GM18526 (cell line): ENCODE results near the gene LILRA1.
"Not testable (repeated sequence)": the region's sequence is repeated elsewhere in the genome, so short reads cannot be mapped to it uniquely, and the experiment has no call there.

Experiments used
- POLR2A ChIP-seq: IDR thresholded peaks from 3 replicates; pipeline ENCODE4 v1.6.1; 2011; ENCODE audit not compliant: insufficient read length; ENCODE audit errors: extremely low read depth

LILRA1 gene

GRCh38 chr19:54616821-54617560 lies 23.6 kb downstream of the LILRA1 start:
- peak; percentile 34 for TF ChIP-seq POLR2A

DNA sequence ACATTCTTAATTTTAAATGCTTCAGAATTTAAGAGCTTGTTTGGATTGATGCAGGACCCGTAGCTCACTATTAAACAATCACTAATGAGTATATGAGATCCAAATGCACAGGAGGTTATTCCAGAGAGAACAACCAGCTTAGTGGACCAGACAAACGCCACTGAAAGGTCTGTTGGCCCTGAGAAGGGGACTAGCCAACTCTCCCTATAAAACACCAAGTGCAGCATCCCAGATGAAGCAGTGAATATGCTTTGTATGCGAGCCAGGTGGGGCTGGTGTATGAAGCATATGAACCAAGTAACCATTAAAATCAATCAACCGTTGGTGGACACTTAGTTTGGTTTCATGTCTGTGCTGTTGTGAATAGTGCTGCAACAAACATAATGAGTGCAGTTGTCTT lies 27.0 kb downstream of the LILRA1 start:
- TF ChIP-seq POLR2A: no peak

DNA sequence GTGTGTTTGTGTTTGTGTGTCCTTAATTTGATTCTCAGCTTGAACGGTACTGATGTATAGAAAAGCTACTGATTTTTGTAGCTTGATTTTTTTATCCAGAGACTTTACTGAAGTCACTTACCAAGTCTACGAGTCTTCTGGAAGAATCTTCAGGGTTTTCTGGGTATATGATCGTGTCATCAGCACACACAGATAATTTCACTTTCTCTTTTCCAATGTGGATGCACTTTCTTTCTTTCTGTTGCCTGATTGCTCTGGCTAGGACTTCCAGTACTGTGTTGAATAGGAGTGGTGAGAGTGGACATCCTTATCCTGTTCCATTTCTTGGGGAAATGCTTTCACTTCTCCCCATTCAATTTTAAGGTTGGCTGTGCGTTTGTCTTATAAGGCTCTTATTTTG lies 29.0 kb downstream of the LILRA1 start:
- no peak for TF ChIP-seq POLR2A

GRCh38 chr19:54626757-54627156 lies 33.3 kb downstream of the LILRA1 start:
- TF ChIP-seq POLR2A: no peak

GRCh38 chr19:54630262-54630661 lies 36.8 kb downstream of the LILRA1 start, which contains the start of gene LILRB1:
Gene LILRB1, plus strand, starts transcription at chr19:54630484. Its CDS starts 590 bp downstream, at chr19:54631074.
- not testable (repeated sequence) for TF ChIP-seq POLR2A

DNA sequence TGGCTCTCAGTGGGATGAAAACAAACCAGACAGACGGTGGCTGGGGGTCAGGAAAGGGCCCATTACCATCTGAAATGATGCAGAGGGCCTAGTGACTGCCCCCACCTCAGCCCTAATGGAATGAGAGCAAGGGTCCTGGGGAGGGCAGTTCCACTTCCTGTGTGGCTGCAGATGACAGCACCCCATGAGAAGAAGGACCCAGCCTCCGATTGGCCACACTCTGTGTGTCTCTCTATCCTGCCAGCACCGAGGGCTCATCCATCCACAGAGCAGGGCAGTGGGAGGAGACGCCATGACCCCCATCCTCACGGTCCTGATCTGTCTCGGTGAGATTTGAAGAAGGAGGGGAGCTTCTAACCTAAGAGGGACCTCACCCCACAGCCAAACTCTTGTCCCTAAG lies 37.4 kb downstream of the LILRA1 start:
- no peak for TF ChIP-seq POLR2A

GRCh38 chr19:54633401-54633800 lies 40.0 kb downstream of the LILRA1 start:
- no peak for TF ChIP-seq POLR2A

DNA sequence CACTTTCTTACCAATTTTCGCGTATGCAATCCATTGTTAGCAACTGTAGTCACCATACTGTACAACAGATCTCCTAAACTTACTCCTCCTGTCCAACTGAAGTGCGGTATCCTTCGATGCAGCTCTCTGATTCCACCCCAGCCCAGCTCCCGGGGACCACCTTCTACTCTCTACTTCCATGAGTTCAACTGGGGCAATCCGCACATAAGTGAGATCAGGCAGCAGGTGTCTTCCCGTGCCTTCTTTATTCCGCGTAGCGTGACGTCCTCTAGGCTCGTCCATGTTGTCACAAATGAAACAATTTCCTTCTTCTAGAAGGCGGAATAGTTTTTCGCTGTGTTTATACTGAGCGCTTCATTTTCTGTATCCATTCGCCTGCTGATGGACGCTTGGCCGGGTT lies 45.3 kb downstream of the LILRA1 start:
- TF ChIP-seq POLR2A: no peak

DNA sequence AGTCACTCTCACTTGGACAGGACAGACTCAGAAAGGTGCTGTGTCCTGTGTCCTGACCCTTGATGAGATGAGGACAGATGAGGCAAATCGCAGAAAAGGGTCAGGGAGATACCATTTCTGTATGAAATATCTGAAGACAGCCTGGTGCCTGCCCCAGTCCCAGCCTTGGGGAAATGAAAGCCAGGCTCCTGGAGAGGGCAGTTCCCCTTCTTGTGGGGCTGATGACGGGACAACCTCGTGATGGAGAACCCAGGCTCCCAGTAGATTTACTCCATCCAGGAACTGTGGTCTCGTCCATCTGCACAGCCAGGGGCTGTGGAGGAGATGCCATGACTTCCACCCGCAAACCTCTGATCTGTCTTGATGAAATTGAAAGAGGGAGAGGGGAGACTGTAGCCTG lies 50.6 kb downstream of the LILRA1 start:
- TF ChIP-seq POLR2A: no peak

- TF ChIP-seq POLR2A: no peak
These were observed 53.0 kb downstream of the LILRA1 start for GRCh38 chr19:54646331-54646841.

DNA sequence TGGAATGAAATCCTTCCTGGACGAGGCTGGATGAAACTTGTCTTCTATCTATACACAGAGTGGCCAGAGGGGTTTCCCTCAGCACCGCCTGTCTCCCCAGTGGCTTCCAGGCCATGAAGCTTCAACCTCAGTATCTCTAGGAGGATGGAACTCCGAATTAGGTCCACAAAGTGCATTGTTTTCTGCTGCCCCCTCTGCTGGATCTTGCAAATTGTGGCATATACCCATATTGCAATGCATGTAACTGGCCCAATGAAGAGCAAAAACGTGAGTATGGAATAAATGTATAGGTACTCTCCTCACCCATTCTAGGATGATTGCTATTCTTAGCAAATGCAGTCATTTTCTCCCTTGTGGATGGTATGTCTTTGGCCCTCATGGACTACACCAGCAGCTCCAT lies 54.7 kb downstream of the LILRA1 start:
- TF ChIP-seq POLR2A: no peak

DNA sequence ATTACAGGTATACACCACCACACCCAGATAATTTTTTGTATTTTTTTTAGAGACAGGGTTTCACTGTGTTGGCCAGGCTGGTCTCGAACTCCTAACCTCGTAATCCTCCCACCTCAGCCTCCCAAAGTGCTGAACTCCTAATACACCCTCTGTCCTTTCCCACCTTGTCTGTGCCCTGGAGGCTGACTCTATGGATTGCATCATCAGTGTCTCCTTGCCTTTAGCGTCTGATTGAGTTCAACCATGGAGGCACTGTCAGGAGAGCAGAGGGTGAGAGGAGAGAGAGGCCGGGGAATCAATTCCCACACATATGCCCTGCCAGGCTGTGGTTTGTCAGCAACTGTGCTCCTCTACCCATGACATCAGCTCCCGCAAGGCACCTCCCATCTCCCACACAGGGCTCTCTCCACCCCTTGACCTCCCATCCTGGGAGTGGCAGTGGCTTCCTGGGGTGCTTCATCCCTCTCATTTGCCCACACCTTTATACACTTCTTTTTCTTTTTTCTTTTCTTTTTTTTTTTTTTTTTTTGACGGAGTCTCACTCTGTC lies 56.8 kb downstream of the LILRA1 start:
- no peak for TF ChIP-seq POLR2A
